ENCODE results near the gene AHNAK2.

AHNAK2 gene

GRCh38 chr14:104977681-104978653 lies at the start of gene AHNAK2:
Gene AHNAK2, minus strand, starts transcription at chr14:104978374. Its CDS starts 137 bp downstream, at chr14:104978237.
- TF ChIP-seq CTCF (conservative IDR thresholded peaks at IDR 0.05) = no peak
- peak within 1 kb of the TSS; percentile 67 for H3K27ac ChIP-seq

- peak overlapping the region; percentile 32; the same call in 1 of the 2 replicates for H3K27ac ChIP-seq
Measured at GRCh38 chr14:105027718-105028117, 49.5 kb upstream of the AHNAK2 start.

GRCh38 chr14:105026802-105027563 lies 48.8 kb upstream of the AHNAK2 start:
- H3K27ac ChIP-seq = peak overlapping the region; percentile 32; the same call in 1 of the 2 replicates
- TF ChIP-seq CTCF (conservative IDR thresholded peaks at IDR 0.05) = no peak

- no peak for TF ChIP-seq CTCF (conservative IDR thresholded peaks at IDR 0.05)
- no peak overlapping the region; the same call in 1 of the 2 replicates for H3K27ac ChIP-seq
Measured at GRCh38 chr14:105026033-105026785, 48.0 kb upstream of the AHNAK2 start.

GRCh38 chr14:105025429-105025828 lies 47.3 kb upstream of the AHNAK2 start:
- no peak overlapping the region for H3K27ac ChIP-seq
- TF ChIP-seq CTCF (conservative IDR thresholded peaks at IDR 0.05) = no peak

GRCh38 chr14:105023791-105024480 lies 45.8 kb upstream of the AHNAK2 start:
- H3K27ac ChIP-seq = no peak overlapping the region
- no peak for TF ChIP-seq CTCF (conservative IDR thresholded peaks at IDR 0.05)

GRCh38 chr14:105023144-105023543 lies 45.0 kb upstream of the AHNAK2 start:
- no peak overlapping the region for H3K27ac ChIP-seq
- no peak for TF ChIP-seq CTCF (conservative IDR thresholded peaks at IDR 0.05)

Data from VCaP (cell line).